ENCODE measurements around the gene ARHGAP23.

Gene ARHGAP23

GRCh38 chr17:38449364-38449763, 21.1 kb downstream of the ARHGAP23 start:
- Histone ChIP-seq H3K4me1 (ENCODE audit: control extremely low read depth in 1 of 4, control insufficient read depth in 4 of 4, insufficient read depth in 4 of 4, low read length in 3 of 4) (peaks cover 0 to 61% (median 56%) of the 10 kb centered on the region in 4 experiments), H3K27ac (ENCODE audit: insufficient read depth in 1 of 2, low read depth in 1 of 2, low read length in 2 of 2, poor library complexity in 1 of 2, severe bottlenecking in 2 of 2) (no peak overlapping the region), H3K9me3 (ENCODE audit: control extremely low read depth in 1 of 5, control insufficient read depth in 4 of 5, insufficient read depth in 2 of 5, low read depth in 1 of 5, low read length in 4 of 5) (no peaks in the 10 kb centered on the region), H3K27me3 (replicated peaks in 2 of 5; ENCODE audit: control insufficient read depth in 4 of 5, insufficient read depth in 5 of 5, low read length in 4 of 5) (peaks cover 0 to 17% (median 5%) of the 10 kb centered on the region in 5 experiments), H3K4me3 (ENCODE audit: control insufficient read depth in 1 of 7, extremely low read depth in 1 of 7, insufficient read depth in 4 of 7, low read depth in 2 of 7, low read length in 6 of 7) (no peak overlapping the region), H3K36me3 (ENCODE audit: control insufficient read depth in 4 of 4, insufficient read depth in 4 of 4, low read length in 3 of 4) (no peaks in the 10 kb centered on the region)
- WGBS (ENCODE audit: insufficient coverage), result 100% methylated on average over 12 of the region's 15 CpGs
- CTCF ChIA-PET, result interaction anchor here (1.1 kb wide), 1 partner anchor 116 kb away, joined by 3 read pairs; no protein-coding TSS in a partner anchor
- POLR2A ChIA-PET, result no interaction called here
- no peak for DNase-seq

GRCh38 chr17:38450557-38451029, 22.3 kb downstream of the ARHGAP23 start:
- H3K27me3 ChIP-seq (replicated peaks in 2 of 5; ENCODE audit: control insufficient read depth in 4 of 5, insufficient read depth in 5 of 5, low read length in 4 of 5), result peaks cover 0 to 19% (median 5%) of the 10 kb centered on the region in 5 experiments
- POLR2A ChIA-PET, result no interaction called here
- no peaks in the 10 kb centered on the region for H3K9me3 ChIP-seq (ENCODE audit: control extremely low read depth in 1 of 5, control insufficient read depth in 4 of 5, insufficient read depth in 2 of 5, low read depth in 1 of 5, low read length in 4 of 5)
- CTCF ChIA-PET, result interaction anchor here (0.9 to 1.6 kb wide), 3 partner anchors 13 to 27 kb away, joined by 3 read pairs; no protein-coding TSS in a partner anchor
- 84% methylated on average over 6 of the region's 6 CpGs for WGBS (ENCODE audit: insufficient coverage)
- H3K4me3 ChIP-seq (ENCODE audit: control insufficient read depth in 1 of 7, extremely low read depth in 1 of 7, insufficient read depth in 4 of 7, low read depth in 2 of 7, low read length in 6 of 7), result no peak overlapping the region
- DNase-seq, result no peak
- H3K4me1 ChIP-seq (ENCODE audit: control extremely low read depth in 1 of 4, control insufficient read depth in 4 of 4, insufficient read depth in 4 of 4, low read length in 3 of 4), result peaks cover 0 to 71% (median 61%) of the 10 kb centered on the region in 4 experiments
- H3K36me3 ChIP-seq (ENCODE audit: control insufficient read depth in 4 of 4, insufficient read depth in 4 of 4, low read length in 3 of 4), result no peaks in the 10 kb centered on the region
- no peak overlapping the region for H3K27ac ChIP-seq (ENCODE audit: insufficient read depth in 1 of 2, low read depth in 1 of 2, low read length in 2 of 2, poor library complexity in 1 of 2, severe bottlenecking in 2 of 2)

GRCh38 chr17:38451030-38451839, 23.0 kb downstream of the ARHGAP23 start:
- H3K36me3 ChIP-seq (ENCODE audit: control insufficient read depth in 4 of 4, insufficient read depth in 4 of 4, low read length in 3 of 4), result no peaks in the 10 kb centered on the region
- H3K9me3 ChIP-seq (ENCODE audit: control extremely low read depth in 1 of 5, control insufficient read depth in 4 of 5, insufficient read depth in 2 of 5, low read depth in 1 of 5, low read length in 4 of 5), result no peaks in the 10 kb centered on the region
- no peak for DNase-seq
- POLR2A ChIA-PET, result no interaction called here
- WGBS (ENCODE audit: insufficient coverage), result 69% methylated on average over 7 of the region's 10 CpGs
- peaks cover 0 to 71% (median 61%) of the 10 kb centered on the region in 4 experiments for H3K4me1 ChIP-seq (ENCODE audit: control extremely low read depth in 1 of 4, control insufficient read depth in 4 of 4, insufficient read depth in 4 of 4, low read length in 3 of 4)
- no peak overlapping the region for H3K27ac ChIP-seq (ENCODE audit: insufficient read depth in 1 of 2, low read depth in 1 of 2, low read length in 2 of 2, poor library complexity in 1 of 2, severe bottlenecking in 2 of 2)
- peak overlapping the region in 2 of 7 experiments; percentile 26 to 48 for H3K4me3 ChIP-seq (ENCODE audit: control insufficient read depth in 1 of 7, extremely low read depth in 1 of 7, insufficient read depth in 4 of 7, low read depth in 2 of 7, low read length in 6 of 7)
- CTCF ChIA-PET, result interaction anchor here (0.9 to 1.6 kb wide), 3 partner anchors 12 to 27 kb away, joined by 3 read pairs; no protein-coding TSS in a partner anchor
- H3K27me3 ChIP-seq (replicated peaks in 2 of 5; ENCODE audit: control insufficient read depth in 4 of 5, insufficient read depth in 5 of 5, low read length in 4 of 5), result peaks cover 0 to 19% (median 5%) of the 10 kb centered on the region in 5 experiments

DNA sequence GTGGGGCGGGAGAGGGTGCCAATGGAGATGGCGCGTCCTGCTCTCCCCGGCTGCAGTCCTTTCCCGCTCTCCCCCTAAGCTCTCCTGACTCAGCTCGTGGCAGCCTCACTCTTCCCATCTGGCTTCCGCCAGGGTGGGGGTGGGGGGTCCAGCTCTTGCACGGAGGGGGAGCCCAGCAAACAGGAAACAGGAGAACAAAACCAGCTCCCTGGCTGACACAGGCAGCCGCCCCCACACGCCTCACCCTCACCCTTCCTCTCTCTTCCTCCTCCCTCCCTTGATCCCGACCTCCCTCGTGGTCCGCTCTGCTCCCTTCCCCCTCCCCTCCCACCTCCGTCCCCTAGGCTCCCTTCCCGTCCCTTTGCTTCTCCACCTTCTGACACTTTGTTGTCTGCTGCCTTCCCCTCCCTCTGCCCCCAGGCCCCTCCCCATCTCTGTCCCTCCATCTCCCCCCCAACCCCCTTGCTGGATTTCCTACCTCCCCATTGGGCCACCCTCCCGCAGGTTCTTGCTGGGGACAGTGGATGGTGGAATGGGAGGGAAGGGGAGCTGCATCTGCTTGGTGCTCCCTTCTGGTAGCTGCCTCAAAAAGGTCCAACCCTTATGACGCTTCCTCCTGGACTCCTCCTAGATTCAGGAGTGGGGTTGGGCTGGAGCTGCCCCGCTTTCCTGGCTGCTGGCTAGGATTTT, 23.7 kb downstream of the ARHGAP23 start:
- Histone ChIP-seq H3K27me3 (replicated peaks in 2 of 5; ENCODE audit: control insufficient read depth in 4 of 5, insufficient read depth in 5 of 5, low read length in 4 of 5) (peaks cover 0 to 19% (median 5%) of the 10 kb centered on the region in 5 experiments), H3K36me3 (ENCODE audit: control insufficient read depth in 4 of 4, insufficient read depth in 4 of 4, low read length in 3 of 4) (no peaks in the 10 kb centered on the region), H3K4me3 (ENCODE audit: control insufficient read depth in 1 of 7, extremely low read depth in 1 of 7, insufficient read depth in 4 of 7, low read depth in 2 of 7, low read length in 6 of 7) (peak overlapping the region in 2 of 7 experiments; percentile 26 to 48), H3K9me3 (ENCODE audit: control extremely low read depth in 1 of 5, control insufficient read depth in 4 of 5, insufficient read depth in 2 of 5, low read depth in 1 of 5, low read length in 4 of 5) (no peaks in the 10 kb centered on the region), H3K4me1 (ENCODE audit: control extremely low read depth in 1 of 4, control insufficient read depth in 4 of 4, insufficient read depth in 4 of 4, low read length in 3 of 4) (peaks cover 0 to 71% (median 61%) of the 10 kb centered on the region in 4 experiments), H3K27ac (ENCODE audit: insufficient read depth in 1 of 2, low read depth in 1 of 2, low read length in 2 of 2, poor library complexity in 1 of 2, severe bottlenecking in 2 of 2) (no peak overlapping the region)
- ChIA-PET CTCF (interaction anchor here (0.5 to 1.6 kb wide), 5 partner anchors 9 to 522 kb away, joined by 3 to 4 read pairs (median 3); no protein-coding TSS in a partner anchor), POLR2A (interaction anchor here (0.9 kb wide), 1 partner anchor 20 kb away, joined by 5 read pairs; no protein-coding TSS in a partner anchor)
- WGBS (ENCODE audit: insufficient coverage), result 27% methylated on average over 16 of the region's 18 CpGs
- DNase-seq, result no peak

DNA sequence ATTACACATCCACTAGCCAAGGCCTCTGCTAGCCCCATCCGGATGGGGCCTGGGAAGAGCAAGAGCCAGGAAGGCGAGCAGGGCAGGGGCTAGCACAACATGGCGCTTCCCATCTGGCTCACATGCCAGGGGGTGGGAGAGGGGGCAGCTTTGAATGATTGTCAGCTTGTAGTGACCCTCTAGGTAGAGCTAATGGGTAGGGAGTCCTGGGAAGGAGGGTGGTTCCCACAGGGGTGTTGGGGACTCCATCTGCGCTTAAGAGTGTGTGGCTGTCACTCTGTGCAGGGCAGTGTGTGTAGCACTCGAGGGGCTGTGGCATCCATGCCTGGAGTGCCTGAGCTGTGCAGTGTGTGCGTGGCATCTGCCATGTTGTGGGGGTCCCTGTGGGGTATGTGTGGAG, 24.5 kb downstream of the ARHGAP23 start:
- WGBS (ENCODE audit: insufficient coverage), result 86% methylated on average over 5 of the region's 6 CpGs
- Histone ChIP-seq H3K27ac (ENCODE audit: insufficient read depth in 1 of 2, low read depth in 1 of 2, low read length in 2 of 2, poor library complexity in 1 of 2, severe bottlenecking in 2 of 2) (no peak overlapping the region), H3K36me3 (ENCODE audit: control insufficient read depth in 4 of 4, insufficient read depth in 4 of 4, low read length in 3 of 4) (peaks cover 0 to under 1% (median 0%) of the 10 kb centered on the region in 4 experiments), H3K9me3 (ENCODE audit: control extremely low read depth in 1 of 5, control insufficient read depth in 4 of 5, insufficient read depth in 2 of 5, low read depth in 1 of 5, low read length in 4 of 5) (no peaks in the 10 kb centered on the region), H3K4me3 (ENCODE audit: control insufficient read depth in 1 of 7, extremely low read depth in 1 of 7, insufficient read depth in 4 of 7, low read depth in 2 of 7, low read length in 6 of 7) (peak overlapping the region in 3 of 7 experiments; percentile 55 to 64 (median 58)), H3K4me1 (ENCODE audit: control extremely low read depth in 1 of 4, control insufficient read depth in 4 of 4, insufficient read depth in 4 of 4, low read length in 3 of 4) (peaks cover 0 to 67% (median 57%) of the 10 kb centered on the region in 4 experiments), H3K27me3 (replicated peaks in 2 of 5; ENCODE audit: control insufficient read depth in 4 of 5, insufficient read depth in 5 of 5, low read length in 4 of 5) (peaks cover 0 to 19% (median 5%) of the 10 kb centered on the region in 5 experiments)
- POLR2A ChIA-PET, result interaction anchor here (0.9 kb wide), 1 partner anchor 21 kb away, joined by 5 read pairs; no protein-coding TSS in a partner anchor
- CTCF ChIA-PET, result interaction anchor here (0.7 to 1.4 kb wide), 3 partner anchors 9 to 28 kb away, joined by 3 to 4 read pairs (median 3); no protein-coding TSS in a partner anchor
- DNase-seq, result no peak

- ChIA-PET CTCF (no interaction called here), POLR2A (no interaction called here)
- peak overlapping the region in 5 of 7 experiments; percentile 4 to 64 (median 43) for H3K4me3 ChIP-seq (ENCODE audit: control insufficient read depth in 1 of 7, extremely low read depth in 1 of 7, insufficient read depth in 4 of 7, low read depth in 2 of 7, low read length in 6 of 7)
- H3K36me3 ChIP-seq (ENCODE audit: control insufficient read depth in 4 of 4, insufficient read depth in 4 of 4, low read length in 3 of 4), result peaks cover 0 to 12% (median 8%) of the 10 kb centered on the region in 4 experiments
- H3K9me3 ChIP-seq (ENCODE audit: control extremely low read depth in 1 of 5, control insufficient read depth in 4 of 5, insufficient read depth in 2 of 5, low read depth in 1 of 5, low read length in 4 of 5), result no peaks in the 10 kb centered on the region
- H3K27ac ChIP-seq (ENCODE audit: insufficient read depth in 1 of 2, low read depth in 1 of 2, low read length in 2 of 2, poor library complexity in 1 of 2, severe bottlenecking in 2 of 2), result no peak overlapping the region
- peaks cover 0 to 19% (median 5%) of the 10 kb centered on the region in 5 experiments for H3K27me3 ChIP-seq (replicated peaks in 2 of 5; ENCODE audit: control insufficient read depth in 4 of 5, insufficient read depth in 5 of 5, low read length in 4 of 5)
- WGBS (ENCODE audit: insufficient coverage), result 7% methylated on average over 21 of the region's 44 CpGs
- peak in 2 of 3 donors; percentile 37 to 56 for DNase-seq
- H3K4me1 ChIP-seq (ENCODE audit: control extremely low read depth in 1 of 4, control insufficient read depth in 4 of 4, insufficient read depth in 4 of 4, low read length in 3 of 4), result peaks cover 0 to 57% (median 49%) of the 10 kb centered on the region in 4 experiments
Observed at GRCh38 chr17:38453951-38454421, 25.7 kb downstream of the ARHGAP23 start.

Measured in common myeloid progenitor, CD34-positive (primary cell).